OCI-LY1 (cell line): Measurements from ENCODE around the gene RGS19.

Experiments
- EZH2 ChIP-seq: fragments of 200-600 bp; sonication (generic), shearing (Covaris generic); IDR thresholded peaks from 2 replicates; pipeline ENCODE4 v1.8.0; 2017; ENCODE audit warnings: borderline replicate concordance, mixed run types, mild to moderate bottlenecking, antibody characterized with exemption, low read length, moderate library complexity, mixed read lengths
- TF ChIP-seq, protein P1 (sequence below): fragments of 200-600 bp; sonication (generic), shearing (Covaris generic); IDR thresholded peaks from 2 replicates; pipeline ENCODE4 v1.5.1; 2017; ENCODE audit warnings: mild to moderate bottlenecking, antibody characterized with exemption, low read length, moderate library complexity, mixed read lengths

- no peak for TF ChIP-seq EZH2
- TF ChIP-seq, protein P1, sequence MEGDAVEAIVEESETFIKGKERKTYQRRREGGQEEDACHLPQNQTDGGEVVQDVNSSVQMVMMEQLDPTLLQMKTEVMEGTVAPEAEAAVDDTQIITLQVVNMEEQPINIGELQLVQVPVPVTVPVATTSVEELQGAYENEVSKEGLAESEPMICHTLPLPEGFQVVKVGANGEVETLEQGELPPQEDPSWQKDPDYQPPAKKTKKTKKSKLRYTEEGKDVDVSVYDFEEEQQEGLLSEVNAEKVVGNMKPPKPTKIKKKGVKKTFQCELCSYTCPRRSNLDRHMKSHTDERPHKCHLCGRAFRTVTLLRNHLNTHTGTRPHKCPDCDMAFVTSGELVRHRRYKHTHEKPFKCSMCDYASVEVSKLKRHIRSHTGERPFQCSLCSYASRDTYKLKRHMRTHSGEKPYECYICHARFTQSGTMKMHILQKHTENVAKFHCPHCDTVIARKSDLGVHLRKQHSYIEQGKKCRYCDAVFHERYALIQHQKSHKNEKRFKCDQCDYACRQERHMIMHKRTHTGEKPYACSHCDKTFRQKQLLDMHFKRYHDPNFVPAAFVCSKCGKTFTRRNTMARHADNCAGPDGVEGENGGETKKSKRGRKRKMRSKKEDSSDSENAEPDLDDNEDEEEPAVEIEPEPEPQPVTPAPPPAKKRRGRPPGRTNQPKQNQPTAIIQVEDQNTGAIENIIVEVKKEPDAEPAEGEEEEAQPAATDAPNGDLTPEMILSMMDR: no peak
Observed at GRCh38 chr20:64047046-64047389, 32.3 kb downstream of the RGS19 start.
